ENCODE measurements around the gene ZNF407.

Gene ZNF407

DNA sequence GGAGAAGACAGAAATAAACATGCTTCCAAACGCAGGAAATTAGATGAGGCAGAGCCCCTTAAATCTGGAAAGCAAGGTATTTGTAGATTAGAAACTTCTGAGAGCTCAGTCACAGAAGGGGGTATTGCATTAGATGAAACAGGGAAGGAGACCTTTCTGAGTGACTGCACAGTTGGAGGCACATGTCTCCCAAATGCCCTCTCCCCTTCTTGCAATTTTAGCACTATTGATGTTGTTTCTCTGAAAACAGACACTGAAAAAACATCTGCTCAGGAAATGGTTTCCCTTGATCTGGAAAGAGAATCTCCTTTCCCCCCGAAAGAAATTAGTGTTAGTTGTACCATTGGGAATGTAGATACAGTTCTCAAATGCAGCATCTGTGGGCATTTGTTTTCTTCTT lies 33.5 kb downstream of the ZNF407 start:
- DNase-seq (ENCODE audit: low read depth) = no peak

DNA sequence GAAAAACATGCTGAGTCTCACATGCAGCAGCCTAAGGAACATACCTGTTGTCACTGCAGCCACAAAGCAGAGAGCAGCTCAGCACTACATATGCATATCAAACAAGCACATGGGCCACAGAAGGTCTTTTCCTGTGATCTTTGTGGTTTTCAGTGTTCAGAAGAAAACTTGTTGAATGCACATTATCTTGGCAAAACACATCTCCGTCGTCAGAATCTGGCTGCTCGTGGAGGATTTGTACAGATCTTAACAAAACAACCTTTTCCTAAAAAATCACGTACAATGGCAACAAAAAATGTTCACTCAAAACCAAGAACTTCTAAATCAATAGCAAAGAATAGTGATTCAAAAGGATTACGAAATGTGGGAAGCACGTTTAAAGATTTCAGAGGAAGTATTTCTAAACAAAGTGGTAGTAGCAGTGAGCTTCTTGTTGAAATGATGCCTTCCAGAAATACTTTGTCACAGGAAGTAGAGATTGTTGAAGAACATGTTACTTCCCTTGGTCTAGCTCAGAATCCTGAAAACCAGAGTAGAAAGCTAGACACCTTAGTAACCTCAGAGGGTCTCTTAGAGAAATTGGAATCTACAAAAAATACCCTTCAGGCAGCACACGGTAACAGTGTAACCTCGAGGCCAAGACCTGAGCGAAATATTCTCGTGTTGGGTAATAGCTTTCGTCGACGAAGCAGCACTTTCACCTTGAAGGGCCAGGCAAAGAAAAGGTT lies 34.1 kb downstream of the ZNF407 start:
- no peak for DNase-seq (ENCODE audit: low read depth)

DNA sequence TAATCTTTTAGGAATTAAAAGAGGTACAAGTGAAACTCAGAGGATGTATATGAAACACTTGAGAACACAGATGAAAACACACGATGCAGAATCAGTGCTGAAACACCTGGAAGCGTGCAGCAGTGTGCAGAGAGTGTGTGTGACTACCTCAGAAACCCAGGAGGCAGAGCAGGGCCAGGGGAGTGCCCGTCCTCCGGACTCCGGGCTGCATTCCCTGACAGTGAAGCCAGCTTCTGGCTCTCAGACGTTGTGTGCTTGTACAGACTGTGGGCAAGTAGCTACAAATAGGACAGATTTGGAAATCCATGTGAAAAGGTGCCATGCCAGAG lies 34.6 kb downstream of the ZNF407 start:
- no peak for DNase-seq (ENCODE audit: low read depth)

DNA sequence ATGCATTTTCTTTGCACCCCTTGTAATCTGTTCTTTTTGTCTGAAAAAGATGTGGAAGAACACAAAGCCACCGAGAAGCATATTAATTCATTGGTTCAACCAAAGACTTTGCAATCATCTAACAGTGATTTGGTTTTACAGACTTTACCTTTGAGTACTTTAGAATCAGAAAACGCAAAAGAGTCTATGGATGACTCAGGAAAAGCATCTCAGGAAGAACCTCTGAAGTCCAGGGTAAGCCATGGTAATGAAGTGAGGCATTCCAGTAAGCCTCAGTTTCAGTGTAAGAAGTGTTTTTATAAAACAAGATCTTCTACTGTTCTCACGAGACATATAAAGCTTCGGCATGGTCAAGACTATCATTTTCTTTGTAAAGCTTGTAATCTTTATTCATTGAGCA lies 35.2 kb downstream of the ZNF407 start:
- DNase-seq (ENCODE audit: low read depth) = no peak

DNA sequence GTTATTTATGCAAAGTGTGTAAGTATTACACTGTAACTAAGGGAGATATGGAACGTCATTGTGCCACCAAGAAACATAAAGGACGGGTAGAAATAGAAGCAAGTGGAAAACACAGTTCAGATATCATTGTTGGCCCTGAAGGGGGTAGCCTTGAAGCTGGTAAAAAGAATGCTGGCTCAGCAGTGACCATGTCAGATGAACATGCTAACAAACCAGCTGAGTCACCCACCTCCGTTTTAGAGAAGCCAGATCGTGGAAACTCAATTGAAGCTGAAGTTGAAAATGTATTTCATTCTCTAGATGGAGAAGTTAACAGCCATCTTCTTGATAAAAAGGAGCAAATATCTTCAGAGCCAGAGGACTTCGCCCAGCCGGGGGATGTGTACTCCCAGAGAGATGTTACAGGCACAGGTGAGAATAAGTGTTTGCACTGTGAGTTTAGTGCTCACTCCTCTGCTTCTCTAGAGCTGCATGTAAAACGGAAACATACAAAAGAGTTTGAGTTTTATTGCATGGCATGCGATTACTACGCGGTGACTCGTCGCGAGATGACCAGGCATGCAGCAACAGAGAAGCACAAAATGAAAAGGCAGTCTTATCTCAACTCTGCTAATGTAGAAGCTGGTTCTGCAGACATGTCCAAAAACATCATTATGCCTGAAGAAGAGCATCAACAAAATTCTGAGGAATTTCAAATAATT lies 36.1 kb downstream of the ZNF407 start:
- no peak for DNase-seq (ENCODE audit: low read depth)

DNA sequence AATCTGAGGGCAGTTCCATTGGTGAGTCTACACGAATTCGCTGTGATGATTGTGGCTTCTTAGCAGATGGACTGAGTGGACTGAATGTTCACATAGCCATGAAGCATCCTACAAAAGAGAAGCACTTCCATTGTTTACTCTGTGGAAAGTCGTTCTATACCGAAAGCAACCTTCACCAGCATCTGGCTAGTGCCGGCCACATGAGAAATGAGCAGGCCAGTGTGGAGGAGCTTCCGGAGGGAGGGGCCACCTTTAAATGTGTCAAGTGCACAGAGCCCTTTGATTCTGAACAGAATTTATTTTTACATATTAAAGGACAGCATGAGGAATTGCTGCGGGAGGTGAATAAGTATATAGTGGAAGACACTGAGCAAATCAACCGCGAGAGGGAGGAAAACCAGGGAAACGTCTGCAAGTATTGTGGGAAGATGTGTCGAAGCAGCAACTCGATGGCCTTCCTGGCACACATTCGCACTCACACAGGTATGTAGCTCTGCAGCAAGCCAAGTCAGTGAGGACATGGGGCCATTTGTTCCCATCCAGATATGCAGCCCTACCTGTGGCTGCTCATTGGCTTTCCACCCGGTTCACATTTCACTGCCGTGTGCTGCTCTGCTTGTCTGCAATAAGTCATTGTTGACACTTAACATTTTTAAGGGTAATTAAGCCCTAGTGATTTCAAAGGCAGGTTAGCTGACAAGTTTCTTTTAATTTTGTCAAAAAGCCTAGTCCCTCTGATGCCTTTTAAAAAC lies 37.7 kb downstream of the ZNF407 start:
- no peak for DNase-seq (ENCODE audit: low read depth)

DNA sequence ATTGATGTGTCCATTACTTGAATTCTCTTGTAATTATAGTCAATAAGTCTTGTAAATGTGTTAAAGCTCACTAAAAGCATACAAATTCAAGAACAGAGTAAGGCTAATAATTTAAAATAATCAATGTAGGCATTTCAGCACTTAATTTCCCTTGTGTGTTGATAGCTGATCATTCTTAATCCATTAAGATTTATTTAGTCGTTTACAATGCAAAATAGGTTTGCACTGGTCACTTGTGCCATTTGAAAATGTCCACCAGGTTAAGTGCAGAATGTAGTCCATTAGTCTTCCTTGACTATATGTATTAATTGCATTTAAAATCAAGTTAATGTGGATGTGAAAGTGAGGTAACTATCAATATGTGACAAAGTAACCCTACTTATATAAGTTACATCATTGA lies 39.4 kb downstream of the ZNF407 start:
- no peak for DNase-seq (ENCODE audit: low read depth)

DNA sequence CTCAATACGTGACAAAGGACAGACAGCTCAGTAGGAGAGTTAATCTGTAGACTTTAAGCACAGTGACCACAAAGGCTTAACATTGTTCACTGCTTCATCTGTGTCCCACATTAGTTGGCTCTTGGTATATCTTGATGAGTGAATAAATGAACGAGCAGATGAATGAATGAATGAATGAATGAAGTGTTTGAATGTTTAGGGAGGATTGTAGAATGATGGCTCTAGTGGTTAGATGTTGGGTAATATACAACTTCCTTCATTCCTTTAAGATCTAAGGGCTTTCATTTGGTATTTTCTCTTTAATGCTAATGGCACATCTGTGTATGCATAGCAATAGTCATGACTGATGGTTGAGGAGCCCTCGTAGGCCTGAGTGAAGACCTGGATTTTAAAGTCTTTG lies 40.5 kb downstream of the ZNF407 start:
- no peak for DNase-seq (ENCODE audit: low read depth)

DNA sequence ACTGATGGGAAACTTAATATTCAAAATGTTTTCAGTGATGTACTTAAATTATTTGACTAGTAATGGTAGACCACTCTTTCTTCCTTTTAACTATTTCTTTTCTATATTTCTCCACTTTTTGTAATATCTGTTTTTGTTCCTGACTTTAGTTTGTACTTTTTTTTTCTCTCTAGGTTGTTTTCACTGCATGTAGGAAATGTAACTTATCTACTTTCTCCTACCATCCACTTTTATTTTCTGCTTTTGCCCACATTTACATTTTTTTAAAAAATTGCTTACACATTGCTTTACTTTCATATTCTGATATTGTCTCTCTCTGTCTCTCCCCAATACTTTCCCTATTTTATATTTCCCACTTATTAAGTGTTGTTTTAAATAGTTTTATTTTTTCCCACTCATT lies 47.0 kb downstream of the ZNF407 start:
- no peak for DNase-seq (ENCODE audit: low read depth)

DNA sequence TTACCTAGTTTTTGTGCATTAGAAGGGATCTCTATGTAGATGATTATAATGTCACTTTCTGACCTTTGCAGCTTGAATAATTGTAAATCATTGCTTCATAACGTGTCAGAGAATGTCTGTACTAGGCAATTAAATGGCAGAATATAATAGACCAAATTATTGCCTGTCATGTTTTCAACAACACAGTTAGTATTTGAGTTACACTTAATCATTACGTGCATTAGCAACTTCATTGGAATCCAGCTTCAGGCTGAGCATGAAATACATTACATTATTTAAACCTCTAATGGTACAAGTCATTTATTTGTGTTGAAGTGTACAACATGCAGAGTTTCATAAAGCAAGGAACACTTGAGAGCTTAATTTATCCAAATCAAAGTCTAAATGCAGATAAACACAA lies 48.0 kb downstream of the ZNF407 start:
- DNase-seq (ENCODE audit: low read depth) = no peak

DNA sequence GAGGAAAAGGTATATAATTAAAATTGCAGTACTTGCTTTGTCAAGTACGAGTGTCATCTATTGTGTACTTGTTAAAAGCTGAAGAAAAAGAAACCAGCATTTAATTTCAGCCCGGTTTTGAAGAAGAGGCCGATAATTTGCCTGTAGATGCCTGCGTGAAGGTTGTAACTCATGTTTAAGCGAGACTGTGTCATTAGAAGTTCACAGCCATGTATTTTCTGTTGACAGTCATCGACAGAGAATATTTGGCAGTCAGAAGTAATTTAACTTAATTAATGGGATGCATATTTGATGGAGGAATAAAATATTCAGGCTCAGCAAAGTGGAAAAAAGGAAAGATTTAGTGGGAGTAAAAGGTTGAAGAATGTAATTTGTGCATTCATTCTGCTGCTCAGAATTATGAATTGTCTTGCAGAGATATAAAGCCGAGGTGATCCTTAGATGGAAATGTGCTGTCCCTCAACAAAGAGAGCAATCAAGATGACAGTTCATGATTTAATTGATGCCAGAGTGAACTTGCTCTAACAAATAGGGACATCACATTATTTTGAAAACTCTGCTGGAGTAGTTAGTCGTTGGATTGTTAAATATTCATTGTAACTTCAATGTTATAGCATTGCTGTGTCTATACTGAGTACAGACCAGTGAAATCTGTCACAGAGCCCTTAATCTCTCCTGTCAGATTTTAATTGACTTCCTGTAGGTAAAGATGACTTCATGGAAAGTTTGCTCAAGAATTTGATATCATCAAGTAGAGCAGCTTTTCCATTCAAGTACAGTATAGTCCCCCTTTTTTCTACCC lies 53.9 kb downstream of the ZNF407 start:
- DNase-seq (ENCODE audit: low read depth) = no peak

DNA sequence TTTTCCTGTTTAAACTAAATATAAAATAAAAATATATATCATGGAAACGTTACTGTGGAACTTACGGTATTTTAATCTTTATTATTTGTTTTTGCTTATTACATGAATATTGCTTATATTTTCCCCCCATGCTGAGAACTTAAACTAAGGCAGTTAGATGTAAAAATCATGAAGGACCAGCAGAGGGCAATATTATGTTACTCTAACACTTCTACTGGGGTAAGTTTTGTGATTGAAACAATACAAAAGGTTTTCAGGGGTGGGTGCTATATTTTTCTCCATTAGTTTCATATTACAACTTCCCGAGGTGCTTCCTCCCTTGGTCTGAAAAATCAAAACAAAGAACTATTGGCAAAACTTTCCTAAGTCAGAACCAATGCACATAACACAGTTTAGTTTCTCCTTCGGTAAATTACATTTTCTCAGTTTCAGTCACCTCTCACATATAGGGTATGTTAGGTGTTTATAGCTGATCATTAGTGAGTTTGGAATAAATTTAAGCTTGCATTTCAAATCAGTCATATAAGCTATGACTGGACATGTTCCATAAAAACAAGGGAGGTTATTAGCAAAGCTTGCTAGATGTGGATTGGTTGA lies 54.8 kb downstream of the ZNF407 start:
- no peak for DNase-seq (ENCODE audit: low read depth)

DNA sequence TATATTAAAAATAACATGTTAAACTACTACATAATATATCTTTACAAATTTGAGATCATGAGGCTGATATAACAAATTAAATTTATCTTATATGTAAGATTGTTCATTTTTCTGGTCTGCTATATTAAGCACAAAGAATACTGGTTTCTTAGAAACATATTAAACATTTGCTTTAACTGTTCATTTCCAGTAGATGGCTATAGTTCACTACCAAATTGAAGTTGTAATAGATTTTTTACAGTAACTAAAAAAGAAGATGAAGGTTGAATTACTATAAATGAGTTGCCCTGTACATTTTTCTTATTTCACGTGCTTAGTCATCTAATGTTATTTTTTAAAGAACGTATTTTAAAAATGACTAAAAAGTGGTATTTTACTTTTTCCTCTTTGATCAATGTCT lies 57.0 kb downstream of the ZNF407 start:
- DNase-seq (ENCODE audit: low read depth) = no peak

DNA sequence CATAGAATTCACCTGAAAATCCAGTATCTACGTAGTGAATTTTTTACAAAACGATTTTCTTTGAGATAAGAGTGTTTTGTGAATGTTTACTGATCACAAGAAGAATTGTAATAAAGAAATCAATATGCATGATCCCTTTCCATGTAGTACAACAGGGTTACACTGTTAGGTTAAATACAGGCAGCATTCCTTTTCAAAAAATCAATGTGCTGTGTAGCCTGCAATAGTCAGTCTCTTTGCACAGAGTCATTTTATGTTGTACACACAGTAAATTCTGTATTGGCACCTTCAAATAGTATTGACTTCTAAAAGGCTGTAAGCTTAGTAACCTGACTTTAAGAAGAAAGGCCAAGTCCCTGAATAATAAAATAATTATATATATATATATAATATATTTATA lies 63.3 kb downstream of the ZNF407 start:
- no peak for DNase-seq (ENCODE audit: low read depth)

DNA sequence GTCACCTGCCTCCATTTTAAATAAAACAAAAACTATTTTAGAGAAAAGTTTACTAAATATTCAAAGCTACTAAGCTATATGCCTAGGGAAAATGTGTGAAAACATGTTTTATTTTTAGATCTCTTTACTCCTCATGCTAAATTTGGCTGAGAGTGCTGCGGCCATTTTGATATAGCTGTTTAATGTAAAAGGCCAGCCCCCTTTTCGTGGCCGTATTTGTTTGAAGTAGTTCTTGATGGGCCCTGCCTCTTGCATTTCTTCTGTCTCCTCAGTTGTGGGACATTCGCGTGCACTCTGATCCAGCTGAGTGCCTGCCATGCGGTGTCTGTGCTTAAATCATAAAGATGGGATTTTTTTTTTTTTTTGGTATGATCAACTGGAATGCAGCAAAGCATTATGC lies 64.0 kb downstream of the ZNF407 start:
- DNase-seq (ENCODE audit: low read depth) = no peak

DNA sequence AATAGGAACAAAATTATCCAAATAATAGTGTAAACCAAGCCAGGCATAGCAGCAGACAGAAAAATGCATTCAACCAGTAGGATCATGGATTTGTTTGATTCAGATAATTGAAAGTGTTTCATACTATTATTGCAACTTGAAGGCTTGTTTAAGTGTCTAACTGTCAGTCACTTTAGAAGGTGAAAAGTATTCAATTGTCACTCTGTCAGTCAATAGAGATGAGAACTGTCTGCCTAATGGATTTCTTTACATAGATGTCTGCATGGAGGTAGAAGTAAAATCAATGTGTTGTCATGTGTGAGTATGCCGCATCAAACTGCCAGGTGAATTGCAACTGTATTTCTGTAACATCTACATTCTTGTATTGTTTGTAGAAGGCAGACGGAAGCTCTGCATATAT lies 65.0 kb downstream of the ZNF407 start:
- no peak for DNase-seq (ENCODE audit: low read depth)

DNA sequence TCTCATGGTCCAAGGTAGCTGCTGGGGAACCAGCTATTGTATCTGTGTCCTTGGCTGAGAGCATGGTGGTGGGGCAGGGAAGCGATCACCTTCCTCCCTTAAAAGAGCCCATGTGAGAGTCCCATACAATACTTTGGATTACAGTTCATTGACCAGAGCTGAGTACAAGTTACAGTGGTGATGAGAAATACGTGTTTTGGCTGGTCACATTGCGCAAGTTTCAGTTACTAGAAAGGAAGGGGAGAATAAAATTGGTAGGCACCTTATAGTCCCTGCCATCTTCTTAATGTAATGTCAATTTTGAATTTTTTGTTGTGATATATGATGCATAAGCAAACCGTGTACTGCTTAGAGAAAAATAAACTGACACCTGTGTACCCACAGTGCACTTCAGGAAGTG lies 67.7 kb downstream of the ZNF407 start:
- DNase-seq (ENCODE audit: low read depth) = no peak

DNA sequence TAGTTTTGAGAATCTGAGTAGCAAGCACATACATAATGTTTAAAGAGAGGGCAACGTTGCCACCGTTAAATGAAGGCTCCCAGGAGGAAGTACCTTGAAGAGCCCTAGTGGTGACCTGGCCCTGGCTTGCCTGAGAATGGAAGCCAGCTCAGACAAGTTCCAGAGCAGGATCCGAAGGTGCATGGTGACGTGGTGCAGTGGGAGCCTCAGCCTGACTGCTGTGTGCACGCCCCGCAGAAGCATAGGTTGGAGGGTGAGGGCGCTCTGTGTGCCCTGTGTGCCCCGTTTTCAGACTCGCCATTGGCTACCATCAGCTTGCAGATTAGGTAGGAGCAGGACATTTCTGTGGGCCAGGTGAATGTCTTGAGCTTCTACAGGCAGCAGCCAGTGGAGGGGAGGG lies 68.2 kb downstream of the ZNF407 start:
- DNase-seq (ENCODE audit: low read depth) = no peak

DNA sequence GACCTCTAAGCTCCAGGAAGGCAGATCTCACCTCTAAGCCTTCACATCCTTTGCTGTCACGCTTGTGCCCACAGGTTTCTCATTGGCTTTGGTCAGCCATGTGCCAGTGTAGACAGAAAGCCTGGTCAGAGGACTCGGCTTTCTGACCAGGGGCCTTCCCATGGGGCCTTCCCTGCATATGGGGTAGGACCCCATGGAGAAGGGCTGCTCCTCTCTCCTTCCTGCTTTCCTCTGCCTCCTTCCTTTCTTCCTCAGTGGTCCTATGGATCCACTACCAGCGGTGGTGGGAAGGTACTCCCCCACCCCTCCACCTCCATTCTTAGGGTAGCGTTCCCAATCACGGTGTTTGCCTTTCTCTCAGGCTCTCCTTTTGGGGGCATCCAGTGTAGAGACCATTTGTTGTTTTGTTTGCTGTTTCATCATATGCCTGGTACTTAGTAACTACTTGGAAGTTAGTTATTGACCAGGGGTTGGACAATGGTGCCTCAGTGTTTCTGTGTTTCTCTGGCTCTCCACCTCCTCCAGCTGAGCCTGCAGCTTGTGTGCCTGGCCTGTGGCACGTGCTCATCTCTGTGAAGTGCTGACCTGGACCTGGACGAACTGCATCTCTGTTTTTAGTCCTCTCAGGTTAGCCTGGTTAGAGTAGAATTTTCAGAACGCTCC lies 71.6 kb downstream of the ZNF407 start:
- DNase-seq (ENCODE audit: low read depth) = no peak

DNA sequence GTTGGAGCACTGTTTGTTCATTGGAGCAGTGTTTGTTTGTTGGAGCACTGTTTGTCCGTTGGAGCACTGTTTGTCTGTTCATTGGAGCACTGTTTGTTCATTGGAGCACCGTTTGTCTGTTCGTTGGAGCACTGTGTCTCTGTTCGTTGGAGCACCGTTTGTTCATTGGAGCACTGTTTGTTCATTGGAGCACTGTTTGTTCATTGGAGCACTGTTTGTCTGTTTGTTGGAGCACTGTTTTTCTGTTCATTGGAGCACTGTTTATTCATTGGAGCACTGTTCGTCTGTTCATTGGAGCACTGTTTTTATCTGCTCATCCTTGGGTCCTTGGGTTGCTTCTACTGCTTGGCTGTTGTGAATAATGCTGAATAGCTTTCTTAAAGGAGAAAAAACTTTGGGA lies 74.7 kb downstream of the ZNF407 start:
- no peak for DNase-seq (ENCODE audit: low read depth)

DNA sequence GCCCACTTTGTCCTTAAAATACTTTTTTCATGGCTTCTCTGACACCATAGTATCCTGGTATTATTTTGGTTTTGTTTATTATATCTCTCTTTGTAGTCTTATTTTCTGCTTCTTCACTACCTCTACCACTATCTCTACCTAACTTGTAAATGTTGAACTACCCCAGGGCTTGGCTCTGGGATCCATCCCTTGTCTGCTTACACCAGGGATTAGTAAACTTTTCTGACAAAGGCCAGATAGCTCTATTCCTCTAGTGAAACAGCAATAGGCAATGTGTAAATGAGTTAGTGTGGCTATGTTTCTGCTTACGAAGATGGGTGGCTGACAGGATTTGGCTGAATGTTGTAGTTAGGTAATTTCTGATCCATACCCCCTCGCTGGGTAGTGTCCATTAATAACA lies 76.8 kb downstream of the ZNF407 start:
- no peak for DNase-seq (ENCODE audit: low read depth)
